T47D (cell line): ENCODE results near the gene ATP9A.
"Not testable (repeated sequence)": the region's sequence is repeated elsewhere in the genome, so short reads cannot be mapped to it uniquely, and the experiment has no call there.

ENCODE experiments used
- DNase-seq, 2 experiments: peaks; one replicate each; pipeline versions ENCODE4 v3.0.0 to v3.0.0-alpha.2; 2011 to 2012; ENCODE audit warnings: low read depth in 1 of 2, low spot score in 1 of 2
- JUND ChIP-seq: IDR thresholded peaks from 2 replicates; pipeline ENCODE4 v1.6.1; 2012; ENCODE audit warnings: low read depth
- in situ Hi-C: cut with HindIII; loops from 2 replicates; pipeline ENCODE4 v1.10.0; 2016; ENCODE audit warnings: low sequenced_read_pairs, low pct_unique_long_range_greater_than_20kb

The ATP9A gene

GRCh38 chr20:51775241-51775640 is 7.1 kb upstream of the ATP9A start:
- in situ Hi-C loops = no loop called here
- no peak for TF ChIP-seq JUND
- DNase-seq = no peak

- DNase-seq = no peak
- in situ Hi-C loops = no loop called here
- TF ChIP-seq JUND = no peak
Observed at GRCh38 chr20:51772236-51772635, 4.0 kb upstream of the ATP9A start.

DNA sequence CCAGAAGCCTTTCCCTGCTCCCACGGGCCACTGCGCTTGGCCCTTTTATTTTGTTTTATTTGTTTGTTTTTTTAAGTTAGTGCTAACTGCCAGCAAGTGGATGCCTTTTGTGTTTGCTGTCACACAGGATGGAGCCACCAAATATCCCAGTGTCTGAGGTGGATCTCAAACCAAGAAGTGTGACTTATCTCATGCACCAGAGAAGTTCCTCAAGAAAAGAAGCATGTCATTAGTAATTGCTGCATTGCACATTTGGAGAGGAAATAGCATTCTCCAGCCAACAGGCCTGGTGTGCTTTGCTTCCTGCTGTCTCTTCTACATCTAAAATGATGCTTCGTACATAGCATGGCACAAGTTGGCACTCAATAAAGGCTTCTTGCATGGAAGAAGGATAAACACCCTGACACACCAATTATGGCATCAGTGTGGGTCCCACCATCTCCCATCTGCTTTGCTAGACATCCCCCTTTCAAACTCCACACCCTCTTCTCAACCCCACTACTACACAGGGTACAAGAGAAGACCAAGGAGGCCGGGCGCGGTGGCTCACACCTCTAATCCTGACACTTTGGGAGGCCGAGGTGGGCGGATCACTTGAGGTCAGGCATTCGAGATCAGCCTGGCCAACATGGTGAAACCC is 1.9 kb upstream of the ATP9A start:
- in situ Hi-C loops = no loop called here
- no peak for DNase-seq
- TF ChIP-seq JUND = no peak

- in situ Hi-C loops = no loop called here
- no peak for DNase-seq
Observed at GRCh38 chr20:51768759-51769517, 748 bp upstream of the ATP9A start.

DNA sequence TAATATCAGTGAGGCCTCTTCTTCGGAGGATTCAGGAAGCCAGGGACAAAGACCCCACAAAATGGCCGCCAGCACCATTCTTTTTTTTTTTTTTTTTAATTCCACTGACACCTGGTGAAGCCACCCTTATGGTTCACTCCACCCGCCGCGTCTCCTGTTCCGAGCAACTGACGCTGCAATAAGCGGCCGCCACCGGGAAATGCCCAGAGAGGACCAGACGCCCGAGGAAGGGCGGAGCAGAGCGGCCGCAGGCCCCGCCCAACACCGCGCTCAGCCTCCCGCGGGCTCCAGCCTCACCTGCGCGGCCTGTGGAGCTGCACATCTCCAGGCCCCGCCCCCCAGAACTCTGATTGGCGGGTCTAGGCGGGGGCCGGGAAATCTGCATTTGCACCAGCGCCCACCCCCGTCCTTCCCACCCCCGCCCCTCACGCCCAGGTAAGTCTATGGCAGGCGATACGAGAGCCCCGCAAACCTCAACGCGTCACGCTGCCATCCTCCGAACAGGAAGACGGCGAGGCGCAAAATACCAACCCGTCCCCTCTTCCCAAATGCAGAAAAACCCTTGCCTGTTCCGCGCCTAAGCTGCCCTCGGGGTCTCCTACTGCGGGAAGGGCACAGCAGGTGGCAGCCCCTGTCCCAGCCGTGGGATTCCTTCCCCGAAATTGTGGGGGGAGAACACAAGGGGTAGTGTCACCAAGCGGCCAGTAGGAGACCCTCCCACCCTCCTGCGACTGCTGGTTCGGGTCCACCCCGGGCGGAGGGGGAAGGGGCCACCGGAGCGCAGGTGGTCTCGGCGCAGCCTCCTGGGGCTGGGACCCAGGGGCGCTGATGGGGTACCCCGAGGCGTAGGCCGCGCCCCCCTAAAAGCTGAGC is 960 bp downstream of the ATP9A start:
- in situ Hi-C loops = no loop called here
- DNase-seq = peak; percentile 95 to 98
- no peak for TF ChIP-seq JUND

More at GRCh38 chr20:51768759-51769517, 748 bp upstream of the ATP9A start:
- no peak for TF ChIP-seq JUND

GRCh38 chr20:51765381-51765780 is 2.8 kb downstream of the ATP9A start:
- DNase-seq, in situ Hi-C loops: not testable (repeated sequence)

- TF ChIP-seq JUND = no peak
- DNase-seq = no peak
- in situ Hi-C loops = no loop called here
Observed at GRCh38 chr20:51763965-51764602, 4.1 kb downstream of the ATP9A start.

GRCh38 chr20:51760905-51761546 is 7.2 kb downstream of the ATP9A start:
- no peak for DNase-seq
- TF ChIP-seq JUND = no peak
- in situ Hi-C loops = no loop called here

DNA sequence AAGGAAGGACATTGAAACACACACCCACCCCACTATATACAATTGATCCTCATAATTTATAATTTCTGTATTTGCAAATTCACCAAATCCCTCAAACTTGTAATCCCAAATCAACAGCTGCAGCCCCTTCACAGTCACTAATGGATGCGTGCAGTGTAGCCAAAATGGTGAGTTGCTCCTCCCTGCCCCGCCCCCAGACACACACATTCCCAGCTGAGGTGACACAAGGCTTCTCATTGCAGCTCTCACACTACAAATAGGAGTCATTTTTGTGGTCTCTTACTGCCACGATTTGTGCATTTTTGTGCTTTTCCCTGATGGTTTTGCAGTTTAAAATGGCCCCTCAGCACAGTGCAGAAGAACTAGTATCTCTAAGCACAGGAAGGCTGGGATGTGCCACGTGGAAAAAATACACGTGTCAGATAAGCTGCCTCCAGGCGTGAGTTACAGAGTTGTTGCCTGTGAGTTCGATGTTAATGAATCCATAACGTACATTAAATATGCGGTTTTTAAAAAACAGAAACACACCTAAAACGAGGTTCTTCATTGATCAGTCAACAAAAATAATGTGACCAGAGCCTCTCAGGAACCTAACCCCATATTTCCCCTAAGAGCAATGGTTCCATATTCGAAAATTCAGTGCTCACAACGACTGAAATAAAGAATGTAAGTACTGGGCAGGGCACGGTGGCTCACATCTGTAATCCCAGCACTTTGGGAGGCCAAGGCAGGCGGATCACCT is 8.2 kb downstream of the ATP9A start:
- DNase-seq = no peak
- no peak for TF ChIP-seq JUND
- in situ Hi-C loops = no loop called here

DNA sequence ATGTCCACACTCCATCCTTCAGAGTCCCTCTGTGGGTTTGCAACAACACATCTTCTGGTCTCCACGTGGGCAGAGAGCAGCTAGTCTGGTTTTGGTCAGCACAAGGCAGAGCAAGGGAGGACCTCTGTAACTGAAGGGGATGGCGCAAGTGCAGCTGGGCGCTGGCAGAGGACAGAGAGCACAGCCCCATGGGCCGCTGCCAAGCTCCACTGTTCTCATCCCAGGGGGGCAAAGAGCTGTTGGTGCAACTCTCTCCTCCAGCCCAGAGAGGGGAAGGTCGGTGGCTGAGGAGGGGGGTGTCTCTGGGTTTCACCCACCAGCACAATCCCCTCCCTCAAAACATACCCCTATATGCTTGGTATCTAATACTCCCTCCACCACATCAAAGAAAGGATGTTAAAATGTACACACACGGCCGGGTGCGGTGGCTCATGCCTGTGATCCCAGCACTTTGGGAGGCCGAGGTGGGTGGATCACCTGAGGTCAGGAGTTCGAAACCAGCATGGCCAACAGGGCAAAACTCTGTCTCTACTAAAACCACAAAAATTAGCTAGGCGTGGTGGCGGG is 9.1 kb downstream of the ATP9A start:
- DNase-seq = no peak
- no peak for TF ChIP-seq JUND
- in situ Hi-C loops = no loop called here

- in situ Hi-C loops = no loop called here
- TF ChIP-seq JUND = no peak
- DNase-seq = no peak
Observed at GRCh38 chr20:51757226-51757625, 11.0 kb downstream of the ATP9A start.
